Adrenal gland (tissue), 5 donors: ENCODE results near the gene FERMT3.

Source experiments
- POLR2A ChIP-seq, 2 donors: fragments of 450-650 bp; IDR thresholded peaks; one replicate each; pipeline ENCODE4 v1.6.1; 2017; ENCODE audit warnings: antibody characterized with exemption in 2 of 2, mild to moderate bottlenecking in 2 of 2, moderate library complexity in 1 of 2
- TF ChIP-seq, protein P1 (sequence below), 6 experiments: fragments of 450-650 bp in 4 of 6; fragments of 200-600 bp in 2 of 6; sonication (generic) in 1 of 6; IDR thresholded peaks; 1 replicate in 5 of 6; 2 replicates in 1 of 6; pipeline versions ENCODE4 v1.5.1 to v1.8.0; 2016 to 2021; ENCODE audit warnings: antibody characterized with exemption in 6 of 6, mild to moderate bottlenecking in 2 of 6, moderate library complexity in 1 of 6
- donor health status: DM: no; HTN: no; CAD: no.

DNA sequence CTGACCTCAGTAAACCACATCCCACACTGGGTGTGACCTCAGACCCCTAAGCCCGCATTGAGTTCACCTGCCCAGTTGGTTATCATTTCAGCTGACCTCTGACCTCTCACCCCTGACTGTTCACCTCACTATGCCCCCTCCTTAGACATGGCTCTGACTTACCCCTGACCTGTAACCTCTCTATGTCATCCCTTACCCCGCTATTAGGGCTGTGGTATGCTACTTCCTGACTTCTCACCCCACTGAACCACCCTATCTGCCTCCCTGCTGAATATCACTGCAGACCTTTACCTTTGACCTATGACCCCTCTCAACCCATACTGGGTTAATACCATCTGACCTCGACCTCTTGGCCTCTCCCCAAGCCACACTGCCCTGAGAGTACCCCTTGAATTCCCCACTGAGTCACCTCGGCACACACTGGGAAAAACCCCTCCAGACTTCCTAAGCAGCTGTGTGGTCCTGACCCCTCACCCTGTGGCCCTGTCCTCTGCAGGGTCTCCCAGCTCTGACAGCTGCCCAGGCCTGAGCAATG is 53.1 kb downstream of the FERMT3 start:
- TF ChIP-seq, protein P1, sequence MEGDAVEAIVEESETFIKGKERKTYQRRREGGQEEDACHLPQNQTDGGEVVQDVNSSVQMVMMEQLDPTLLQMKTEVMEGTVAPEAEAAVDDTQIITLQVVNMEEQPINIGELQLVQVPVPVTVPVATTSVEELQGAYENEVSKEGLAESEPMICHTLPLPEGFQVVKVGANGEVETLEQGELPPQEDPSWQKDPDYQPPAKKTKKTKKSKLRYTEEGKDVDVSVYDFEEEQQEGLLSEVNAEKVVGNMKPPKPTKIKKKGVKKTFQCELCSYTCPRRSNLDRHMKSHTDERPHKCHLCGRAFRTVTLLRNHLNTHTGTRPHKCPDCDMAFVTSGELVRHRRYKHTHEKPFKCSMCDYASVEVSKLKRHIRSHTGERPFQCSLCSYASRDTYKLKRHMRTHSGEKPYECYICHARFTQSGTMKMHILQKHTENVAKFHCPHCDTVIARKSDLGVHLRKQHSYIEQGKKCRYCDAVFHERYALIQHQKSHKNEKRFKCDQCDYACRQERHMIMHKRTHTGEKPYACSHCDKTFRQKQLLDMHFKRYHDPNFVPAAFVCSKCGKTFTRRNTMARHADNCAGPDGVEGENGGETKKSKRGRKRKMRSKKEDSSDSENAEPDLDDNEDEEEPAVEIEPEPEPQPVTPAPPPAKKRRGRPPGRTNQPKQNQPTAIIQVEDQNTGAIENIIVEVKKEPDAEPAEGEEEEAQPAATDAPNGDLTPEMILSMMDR (IDR thresholded peaks at IDR 0.05) = no peak
- TF ChIP-seq POLR2A (IDR thresholded peaks at IDR 0.05) = no peak
